HG03159 (cell line): Measurements from ENCODE around the gene LPP.
"Not testable (repeated sequence)": the region's sequence is repeated elsewhere in the genome, so short reads cannot be mapped to it uniquely, and the experiment has no call there.

Experiments
- ATAC-seq: cut with Tn5 transposase; IDR thresholded peaks from one replicate; pipeline ENCODE4 v1.9.1; 2021; ENCODE audit warnings: mild to moderate bottlenecking, moderate library complexity; ENCODE audit not compliant: unreplicated experiment

LPP gene

DNA sequence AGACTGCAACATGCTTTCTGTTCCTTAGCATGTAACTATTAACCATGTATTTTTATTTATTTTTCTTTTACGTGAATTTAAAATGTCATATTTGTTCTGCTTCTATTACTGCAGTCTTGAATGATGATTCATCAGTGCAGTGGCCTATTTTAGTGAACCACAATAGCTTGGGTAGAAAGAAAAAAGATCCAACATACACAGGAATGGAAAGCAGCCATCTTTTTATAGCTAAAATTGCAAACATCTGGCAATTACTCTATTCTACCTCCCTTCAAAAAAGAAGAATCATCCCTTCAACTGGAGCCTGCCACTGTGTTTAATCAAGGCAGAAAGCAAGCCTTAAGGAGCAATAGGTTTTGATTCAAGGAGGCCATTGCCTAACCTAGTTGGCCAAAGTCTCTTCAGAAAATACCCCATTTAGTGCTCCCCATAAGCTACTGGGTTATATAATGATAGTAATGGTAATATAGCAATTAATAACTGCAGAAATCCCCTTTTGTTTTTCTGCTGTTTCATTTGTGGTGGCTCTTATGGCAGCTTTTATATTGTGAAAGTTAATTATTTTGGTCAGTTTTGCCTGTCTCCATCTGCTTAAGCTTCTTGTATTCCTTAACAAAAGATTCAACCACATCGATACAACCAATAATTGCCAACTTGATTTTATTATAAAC is 267.3 kb downstream of the LPP start:
- peak; percentile 43 for ATAC-seq

DNA sequence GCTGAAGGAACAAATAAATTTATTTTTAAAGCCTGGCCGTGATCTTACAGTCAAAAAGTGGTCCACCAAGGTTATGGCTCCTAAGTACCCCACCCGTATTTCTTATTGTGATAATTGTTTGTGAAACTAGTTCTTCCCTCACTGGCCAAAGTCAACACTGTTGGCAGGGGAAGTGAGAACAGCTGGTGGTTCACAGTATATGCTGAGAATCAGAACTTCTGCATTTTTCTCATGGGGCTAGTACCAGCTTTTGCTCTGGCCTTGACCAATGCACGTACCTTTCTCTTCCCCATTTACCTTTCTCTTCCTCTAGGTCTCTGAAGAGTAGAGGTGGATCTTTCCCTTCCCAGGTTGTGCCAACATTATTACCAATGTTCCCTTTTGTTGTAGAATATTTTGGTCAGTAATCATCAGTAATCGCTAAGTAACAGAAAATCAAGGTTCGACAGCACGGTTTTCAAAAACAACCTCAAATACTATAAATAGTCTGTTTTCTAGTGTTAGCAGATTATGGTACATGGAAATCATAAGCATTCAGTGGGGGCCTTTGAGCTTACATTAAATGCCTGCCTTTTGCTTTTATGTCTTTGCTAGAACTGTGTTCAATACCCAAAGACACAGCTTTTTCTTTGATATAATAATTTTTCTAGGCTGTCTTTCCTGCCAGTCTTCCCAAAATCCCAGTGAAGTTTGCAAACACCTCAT is 268.0 kb downstream of the LPP start:
- peak; percentile 100 for ATAC-seq

DNA sequence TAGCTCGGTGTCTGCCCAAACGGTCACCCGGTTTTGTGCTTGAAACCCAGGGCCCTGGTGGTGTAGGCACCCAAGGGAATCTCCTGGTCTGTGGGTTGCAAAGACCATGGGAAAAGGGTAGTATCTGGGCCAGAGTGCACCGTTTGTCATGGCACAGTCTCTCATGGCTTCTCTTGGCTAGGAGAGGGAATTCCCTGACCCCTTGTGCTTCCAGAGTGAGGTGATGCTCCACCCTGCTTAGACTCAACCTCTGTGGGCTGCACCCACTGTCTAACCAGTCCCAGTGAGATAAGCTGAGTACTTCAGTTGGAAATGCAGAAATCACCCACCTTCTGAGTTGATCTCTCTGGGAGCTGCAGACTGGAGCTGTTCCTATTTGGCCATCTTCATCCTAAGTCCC is 274.0 kb downstream of the LPP start:
- ATAC-seq = not testable (repeated sequence)

DNA sequence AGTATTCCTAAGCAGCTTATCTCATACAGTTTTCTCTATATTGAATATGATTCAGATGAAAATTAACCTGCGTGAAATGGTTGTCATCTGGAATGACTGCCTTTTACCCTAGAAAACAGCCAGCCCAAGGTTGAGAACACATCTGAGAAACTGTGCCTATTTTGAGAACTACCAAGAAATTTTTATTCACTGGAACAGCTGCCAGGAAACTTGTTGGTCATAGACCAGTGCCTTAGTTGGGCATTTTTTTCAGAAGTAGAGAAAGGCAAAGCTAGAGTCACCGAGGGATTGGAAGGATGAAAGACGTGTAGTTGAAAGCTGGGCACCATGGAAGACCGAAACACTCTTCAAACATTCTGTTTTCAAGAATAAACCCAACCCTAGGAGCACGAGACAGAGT is 277.1 kb downstream of the LPP start:
- ATAC-seq = no peak

DNA sequence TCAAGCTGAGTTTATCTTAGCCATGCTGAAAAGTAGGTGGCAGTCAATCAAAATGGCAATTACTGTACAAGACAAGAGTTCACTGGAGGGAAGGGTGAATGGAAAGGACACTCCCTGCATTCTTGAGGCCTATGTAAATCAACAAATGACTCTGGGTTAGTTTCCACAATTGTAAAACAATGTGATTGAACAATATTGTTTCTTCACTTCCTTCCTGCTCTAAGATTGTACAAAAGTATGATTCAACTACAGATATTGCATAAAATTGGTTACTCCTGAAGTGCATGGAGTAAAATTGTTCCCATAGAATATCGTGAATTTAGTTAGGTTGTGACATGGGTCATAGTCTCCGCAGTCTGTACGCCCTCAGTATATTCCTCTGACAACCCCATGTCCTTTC is 277.6 kb downstream of the LPP start:
- ATAC-seq = no peak

DNA sequence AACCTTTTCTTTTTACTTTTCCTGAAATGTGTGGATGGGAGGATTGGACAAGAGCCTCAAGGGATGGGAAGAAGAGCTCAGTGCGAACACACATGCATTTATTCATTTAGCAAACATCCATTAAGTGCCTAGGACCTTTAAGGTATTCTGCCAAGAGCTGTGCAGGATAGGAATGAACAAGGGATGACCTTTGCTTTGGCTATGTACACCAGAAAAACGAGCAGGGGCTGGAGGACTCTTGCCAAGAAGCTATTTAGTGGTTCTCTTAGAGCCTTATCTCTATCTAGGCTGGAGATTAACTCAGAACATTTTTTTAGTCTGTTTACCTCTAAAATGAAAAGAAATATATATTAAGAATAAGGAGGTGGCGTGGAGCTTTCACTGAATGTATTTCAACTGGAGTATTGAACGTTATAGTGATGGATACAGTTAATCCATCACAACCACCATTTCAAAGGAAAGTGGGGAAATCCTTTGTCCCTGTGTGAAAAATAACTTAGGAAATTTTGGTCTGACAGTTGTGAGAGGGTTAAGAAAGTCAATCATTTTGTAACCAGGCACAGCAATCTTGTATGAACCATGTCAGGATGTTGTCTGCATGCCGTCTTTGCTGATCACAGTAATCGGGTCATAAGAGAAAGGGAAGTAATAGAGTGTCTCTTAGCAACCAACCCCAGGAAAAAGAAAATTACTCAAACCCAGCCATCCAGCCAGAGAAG is 279.0 kb downstream of the LPP start:
- ATAC-seq = peak; percentile 77

DNA sequence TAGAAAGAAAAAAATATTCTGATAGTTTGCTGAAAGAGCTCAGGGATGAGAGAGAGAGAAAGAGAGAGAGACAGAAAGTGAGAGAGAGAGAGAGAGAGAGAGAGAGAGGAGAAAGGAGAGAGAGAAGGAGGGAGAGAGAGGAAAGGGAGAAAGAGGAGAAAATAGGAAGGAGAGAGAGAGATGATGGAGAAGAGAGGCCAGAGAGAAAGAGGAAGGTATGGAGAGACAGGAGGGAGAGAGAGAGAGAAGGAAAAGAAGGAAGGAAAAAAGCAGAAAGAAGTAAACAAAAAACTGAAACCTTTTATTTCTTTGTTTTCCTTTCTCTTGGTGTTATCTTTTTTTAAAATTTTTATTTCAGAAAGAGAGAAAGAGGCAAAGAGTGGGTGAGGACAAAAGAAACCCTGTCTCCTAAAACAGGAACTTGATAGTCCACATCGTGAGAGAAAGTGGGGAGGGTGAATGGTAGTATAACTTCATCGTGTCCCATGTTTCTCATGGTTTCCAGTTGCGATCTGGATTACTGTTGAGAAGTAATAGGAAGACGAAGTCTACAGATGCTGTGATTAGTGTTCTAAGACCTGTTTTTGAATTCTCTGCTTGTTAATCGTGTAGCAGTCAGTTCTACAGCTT is 279.7 kb downstream of the LPP start:
- no peak for ATAC-seq

DNA sequence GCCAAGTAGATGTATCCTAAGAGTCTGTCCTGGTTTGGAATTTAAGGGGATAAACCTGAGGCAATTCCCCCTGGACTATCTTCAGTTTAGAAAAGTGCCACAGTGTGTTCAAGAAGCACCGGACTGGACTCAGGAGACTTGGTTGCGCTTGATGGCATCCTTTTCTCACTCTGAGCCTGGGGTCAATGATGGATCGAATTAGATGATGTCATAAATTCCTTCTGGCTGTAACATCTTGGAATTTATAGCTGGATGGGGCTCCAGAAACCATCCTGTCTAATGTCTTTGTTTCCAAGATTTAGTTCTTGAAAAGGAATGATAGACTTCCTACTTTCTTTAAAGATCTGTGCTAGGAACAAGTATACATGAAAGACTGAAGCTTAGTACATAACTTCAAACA is 280.6 kb downstream of the LPP start:
- no peak for ATAC-seq

DNA sequence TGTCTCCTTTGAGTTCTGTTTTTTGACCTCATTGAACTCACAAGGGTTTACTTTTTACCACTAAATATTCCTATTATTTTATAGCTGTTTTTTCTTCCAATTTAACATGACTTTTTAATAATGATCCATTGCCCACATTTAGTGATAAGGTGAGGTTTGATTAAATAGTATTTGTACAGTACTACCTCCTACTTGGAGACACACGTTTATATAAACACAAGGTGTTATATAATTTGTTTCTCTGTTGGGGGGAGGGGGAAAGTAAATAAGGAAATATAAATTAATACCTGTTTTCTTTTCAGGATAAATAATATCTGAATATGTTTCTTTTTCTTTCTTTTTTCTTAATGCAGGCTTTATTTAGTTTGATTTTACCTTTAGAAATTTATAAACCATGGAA is 281.3 kb downstream of the LPP start:
- no peak for ATAC-seq

DNA sequence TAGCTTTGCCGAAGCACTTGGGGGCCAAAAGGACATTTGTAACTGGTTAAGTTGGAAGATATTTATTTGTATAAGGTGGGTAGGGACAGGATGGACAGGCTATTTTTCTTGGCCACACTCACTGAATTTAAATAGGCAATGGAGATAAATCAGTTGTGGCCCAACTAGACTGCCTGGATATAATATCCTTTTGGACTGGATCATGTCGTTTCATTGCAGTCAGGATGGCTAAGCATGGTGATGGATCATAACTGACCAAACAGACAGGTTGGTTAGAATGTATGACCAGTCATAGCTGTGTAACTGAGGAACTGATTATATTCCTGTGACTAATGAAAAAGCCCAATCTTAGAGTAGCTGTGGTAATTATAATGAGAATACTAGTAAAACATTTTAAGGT is 284.0 kb downstream of the LPP start:
- no peak for ATAC-seq

DNA sequence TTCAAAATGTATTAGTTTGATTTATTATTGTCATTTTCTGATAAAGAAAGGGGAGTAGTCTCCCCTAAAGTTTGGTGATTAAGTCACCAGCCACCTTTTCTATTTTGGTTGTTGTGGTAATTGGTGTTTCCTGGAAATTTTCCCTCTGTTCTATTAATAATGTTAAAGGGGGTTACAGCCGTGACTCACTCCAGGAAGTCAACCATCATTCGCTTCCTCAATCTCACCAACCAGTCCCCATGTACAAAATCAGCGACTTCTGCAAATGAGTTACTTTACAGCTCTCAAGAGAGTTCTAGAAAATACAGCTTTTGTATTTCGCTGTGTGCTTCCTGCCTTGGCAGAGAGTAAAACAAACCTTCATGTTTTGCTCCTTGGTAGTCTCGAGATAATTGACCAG is 285.1 kb downstream of the LPP start:
- ATAC-seq = peak; percentile 95

DNA sequence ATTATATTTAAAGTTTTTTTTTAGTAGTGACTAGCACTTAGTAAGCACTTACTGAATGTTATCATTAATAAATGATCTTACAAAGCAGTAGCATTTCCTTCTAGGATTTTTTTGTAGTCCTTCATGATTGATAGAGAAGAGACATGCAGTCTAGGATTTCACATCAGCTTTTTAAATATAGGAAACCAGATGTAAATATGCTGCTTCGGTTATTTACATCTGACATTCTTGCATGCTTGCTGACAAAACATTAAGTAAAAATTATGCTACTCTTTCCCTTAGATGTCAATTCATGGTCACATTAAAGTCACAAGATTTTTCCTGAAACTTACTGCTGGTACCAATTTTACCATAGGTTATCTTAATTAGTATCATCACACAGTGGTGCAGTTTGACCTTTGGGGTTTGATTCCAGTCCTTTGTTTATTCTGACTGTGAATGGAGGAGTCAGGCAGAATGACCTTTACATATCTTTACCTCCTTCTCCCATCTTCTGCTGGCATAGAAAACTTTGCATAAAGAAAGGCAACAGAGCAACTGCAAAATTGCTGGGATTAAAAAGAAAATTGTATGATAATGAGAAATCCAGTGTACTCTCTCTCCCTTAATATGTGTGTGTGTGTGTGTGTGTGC is 286.5 kb downstream of the LPP start:
- ATAC-seq = no peak

DNA sequence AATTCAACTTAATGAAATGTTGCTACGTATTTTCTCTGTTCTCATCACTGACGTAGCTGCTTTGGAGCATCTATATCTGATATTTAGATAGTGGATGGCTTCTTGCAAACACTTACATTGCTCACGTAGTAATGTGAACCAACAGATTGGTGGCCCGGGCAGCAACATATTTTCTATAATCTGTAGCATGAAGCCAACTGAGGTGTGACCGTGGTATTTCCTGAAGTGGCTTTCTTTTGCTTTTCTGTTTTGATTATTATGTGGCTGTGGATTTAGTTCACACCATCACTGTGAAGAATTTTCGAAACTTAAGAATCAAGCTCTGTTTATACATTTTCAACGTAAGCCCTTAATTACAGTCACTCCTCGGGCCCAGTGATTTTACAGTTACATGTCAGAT is 288.5 kb downstream of the LPP start:
- ATAC-seq = no peak

DNA sequence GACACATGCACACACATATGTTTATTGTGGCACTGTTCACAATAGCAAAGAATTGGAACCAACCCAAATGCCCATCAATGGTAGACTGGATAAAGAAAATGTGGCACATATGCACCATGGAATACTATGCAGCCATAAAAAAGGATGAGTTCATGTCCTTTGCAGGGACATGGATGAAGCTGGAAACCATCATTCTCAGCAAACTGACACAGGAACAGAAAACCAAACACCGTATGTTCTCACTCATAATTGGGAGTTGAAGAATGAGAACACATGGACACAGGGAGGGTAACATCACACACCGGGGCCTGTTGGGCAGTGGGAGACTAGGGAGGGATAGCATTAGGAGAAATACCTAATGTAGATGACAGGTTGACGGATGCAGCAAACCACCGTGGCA is 291.2 kb downstream of the LPP start:
- ATAC-seq = not testable (repeated sequence)

DNA sequence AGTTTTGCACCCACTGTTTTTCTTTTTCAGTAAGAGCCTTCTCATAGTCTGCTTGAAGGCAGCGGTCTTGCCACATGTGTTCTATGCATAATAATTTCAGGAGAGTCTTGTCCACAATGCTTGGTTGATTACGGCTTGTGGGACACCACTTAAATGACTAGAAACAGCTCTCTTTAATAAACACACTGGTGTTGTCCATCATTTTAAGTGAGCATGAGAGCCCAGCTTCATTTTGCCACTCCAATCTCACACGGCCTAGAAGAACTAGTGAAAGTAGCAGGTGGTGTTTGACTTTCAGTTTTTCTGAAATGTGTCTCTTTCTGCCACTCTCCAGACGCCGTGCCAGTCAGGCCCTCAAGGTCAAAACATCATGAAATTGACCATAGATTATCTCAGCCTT is 292.1 kb downstream of the LPP start:
- peak; percentile 76 for ATAC-seq

DNA sequence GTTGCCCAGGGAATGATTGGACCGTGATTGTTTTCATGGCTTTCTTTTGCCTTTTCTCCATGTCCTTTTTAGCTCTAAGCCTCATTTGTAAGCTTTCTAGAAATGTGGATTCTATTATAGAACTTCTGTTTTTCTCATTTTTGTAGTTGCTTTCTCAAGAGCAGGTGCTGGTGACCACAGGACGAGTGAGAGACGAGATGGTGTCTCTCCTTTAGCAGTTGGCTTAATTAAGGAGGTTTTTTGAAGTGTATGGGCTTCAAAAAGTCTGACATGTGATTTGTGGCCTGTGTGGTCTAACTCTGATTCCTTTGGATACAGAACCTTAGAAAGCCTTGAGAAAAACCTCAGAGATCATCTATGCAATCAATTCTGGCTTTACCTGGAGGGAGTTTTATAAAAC is 292.8 kb downstream of the LPP start:
- ATAC-seq = peak; percentile 56

DNA sequence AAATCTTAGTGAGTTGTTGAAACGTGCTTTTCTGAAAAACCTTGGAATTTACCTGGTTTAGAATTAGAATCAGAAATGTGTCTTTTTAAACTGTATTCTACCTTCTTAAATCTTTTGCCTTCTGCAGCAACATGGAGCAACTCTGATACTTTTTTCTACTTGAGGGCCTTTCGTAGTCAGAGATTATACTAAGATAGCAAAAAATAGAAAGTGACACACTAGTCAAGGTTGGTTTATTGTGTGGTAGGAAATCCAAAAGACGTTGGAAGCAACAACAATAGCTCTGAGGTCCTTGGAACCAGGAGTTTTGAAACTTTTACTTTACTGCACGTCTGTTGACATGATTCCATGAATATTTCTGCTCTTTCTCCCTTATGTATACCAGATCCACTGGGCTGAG is 294.9 kb downstream of the LPP start:
- no peak for ATAC-seq

DNA sequence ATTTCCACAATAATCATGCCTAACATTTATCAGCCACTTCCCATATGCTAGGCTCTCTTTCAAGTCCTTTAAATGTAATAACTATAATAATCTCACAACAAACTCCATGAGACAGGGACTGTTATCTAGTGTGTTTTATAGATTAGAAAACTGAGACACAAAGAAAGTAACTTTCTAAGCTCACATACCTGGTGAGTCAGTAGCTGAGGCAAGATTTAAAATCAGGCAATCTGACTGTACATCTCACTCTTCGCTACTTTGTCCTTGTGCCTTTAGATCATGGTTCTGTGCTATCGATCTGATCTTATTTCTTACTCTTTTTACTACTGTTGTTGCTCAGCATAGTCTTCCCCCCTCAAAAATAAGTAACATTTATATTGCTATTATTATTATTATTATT is 295.5 kb downstream of the LPP start:
- ATAC-seq = no peak

DNA sequence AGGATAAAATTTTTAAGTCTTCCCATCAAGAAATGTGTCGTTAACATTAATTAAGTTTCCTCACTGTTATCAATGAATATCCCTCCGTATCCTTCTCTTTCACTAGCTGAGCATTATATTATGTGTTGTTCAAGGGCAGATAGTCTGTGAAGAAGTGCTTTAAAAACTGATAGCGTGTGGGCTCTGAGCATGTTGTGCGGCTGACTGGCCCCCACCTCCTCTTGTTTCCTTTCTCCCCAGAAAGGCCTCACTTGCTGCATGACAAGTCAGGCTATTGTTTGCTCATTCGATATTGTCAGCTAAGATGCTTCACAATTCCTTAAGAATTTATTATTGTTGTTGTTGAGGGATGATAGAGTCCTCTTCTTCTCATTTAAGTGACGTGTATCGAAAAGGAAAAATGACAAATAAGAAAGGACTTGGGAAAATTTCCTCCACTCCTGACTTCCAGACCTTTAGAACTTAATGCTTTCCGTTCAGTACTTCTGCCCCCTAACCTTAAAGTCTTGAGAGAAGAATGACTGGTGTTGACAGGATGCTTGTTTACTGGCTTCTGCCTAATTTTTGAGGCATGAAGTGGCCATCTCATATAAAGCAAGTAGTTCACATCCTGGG is 298.3 kb downstream of the LPP start:
- ATAC-seq = no peak

DNA sequence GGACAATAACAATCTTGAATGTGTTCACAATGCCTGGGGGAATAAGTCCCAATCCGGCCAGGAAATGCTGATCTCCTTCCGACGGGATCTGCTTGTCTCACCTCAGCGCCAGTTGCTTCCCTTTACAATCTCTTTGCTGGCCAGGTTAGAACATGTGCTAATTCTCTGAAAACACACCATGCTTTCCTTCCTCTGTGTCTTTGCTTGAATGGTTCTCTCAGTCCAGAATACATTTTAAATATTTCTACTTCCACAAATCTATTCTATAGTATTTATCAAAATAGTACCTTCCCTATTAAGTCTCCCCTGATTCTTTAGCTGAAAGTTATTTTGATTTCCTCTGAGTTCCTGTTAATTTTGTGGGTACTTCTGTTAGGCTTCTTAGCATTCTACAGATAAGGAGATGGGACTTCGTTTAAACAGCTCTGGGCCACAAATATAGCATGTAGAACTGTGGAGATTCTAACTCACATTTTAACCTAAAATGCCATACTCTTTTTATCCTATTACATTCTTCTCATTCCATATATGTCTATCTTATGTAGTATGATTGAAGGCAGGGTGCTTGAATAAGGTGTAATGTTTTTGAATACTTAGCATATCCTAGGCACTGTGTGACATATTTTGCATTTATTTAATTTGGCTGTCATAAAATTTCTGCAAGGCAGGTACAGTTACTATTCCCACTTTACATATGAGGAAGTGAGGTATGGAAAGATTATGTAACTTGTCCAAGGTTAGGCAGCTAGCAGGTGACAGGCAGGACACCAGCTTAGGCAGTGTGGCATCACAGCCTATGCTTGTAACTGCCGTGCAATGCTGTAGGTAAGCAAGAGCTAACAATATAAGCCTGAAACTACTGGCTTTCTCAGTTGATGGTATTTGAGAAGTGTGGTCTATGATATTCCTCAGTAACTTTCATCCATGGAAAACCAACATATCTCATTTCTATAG is 299.8 kb downstream of the LPP start:
- ATAC-seq = no peak
